SH-SY5Y (cell line): ENCODE measurements around the gene MEAK7.

Experiments
- GATA2 ChIP-seq: IDR thresholded peaks from 2 replicates; pipeline ENCODE4 v1.6.1; 2011; ENCODE audit warnings: mild to moderate bottlenecking, low read depth, low read length
- GATA3 ChIP-seq: IDR thresholded peaks from 2 replicates; pipeline ENCODE4 v1.6.1; 2011; ENCODE audit warnings: low read depth, mild to moderate bottlenecking, low read length, moderate library complexity

- TF ChIP-seq GATA2 = no peak
- TF ChIP-seq GATA3 = no peak
Measured at GRCh38 chr16:84466692-84467091, 37.8 kb downstream of the MEAK7 start.
